SJCRH30 (cell line): Measurements from ENCODE around the gene ERMN. TPM values are rescaled to one million over a fixed set of nuclear protein-coding genes. Genes with fewer than 3 reads are reported as not detected.
"Not testable (repeated sequence)": the region's sequence is repeated elsewhere in the genome, so short reads cannot be mapped to it uniquely, and the experiment has no call there.

Source experiments
- DNase-seq, 2 experiments: peaks; one replicate each; pipeline ENCODE4 v3.0.0-alpha.2; 2015 to 2020
- H3K27ac ChIP-seq: fragments of 250-450 bp; sonication (Bioruptor Pico); 2 replicates; pipeline ENCODE4 v1.5.1; 2020; ENCODE audit warnings: mild to moderate bottlenecking, moderate library complexity
- H3K27me3 ChIP-seq: fragments of 250-450 bp; sonication (Bioruptor Pico); 2 replicates; pipeline ENCODE4 v1.5.1; 2020; ENCODE audit warnings: mild to moderate bottlenecking, moderate library complexity
- H3K36me3 ChIP-seq: fragments of 250-450 bp; sonication (Bioruptor Pico); 2 replicates; pipeline ENCODE4 v1.5.1; 2020; ENCODE audit warnings: mild to moderate bottlenecking, moderate library complexity
- H3K4me1 ChIP-seq: fragments of 250-450 bp; sonication (Bioruptor Pico); 2 replicates; pipeline ENCODE4 v1.5.1; 2020; ENCODE audit warnings: mild to moderate bottlenecking, moderate library complexity
- H3K4me3 ChIP-seq: fragments of 250-450 bp; sonication (Bioruptor Pico); 2 replicates; pipeline ENCODE4 v1.5.1; 2020; ENCODE audit warnings: mild to moderate bottlenecking, moderate library complexity
- H3K9me3 ChIP-seq: fragments of 250-450 bp; sonication (Bioruptor Pico); replicated peaks from 2 replicates; pipeline ENCODE4 v1.5.1; 2020; ENCODE audit warnings: mild to moderate bottlenecking, moderate library complexity
- total RNA-seq: library from RNA; depleted of rRNA; stranded (reverse); fragments of >200 nt; shearing (Covaris generic); gene quantifications from 2 replicates; pipeline ENCODE4 v1.2.3, GENCODE V29; 2014; rRNA removed

ERMN gene, protein sequence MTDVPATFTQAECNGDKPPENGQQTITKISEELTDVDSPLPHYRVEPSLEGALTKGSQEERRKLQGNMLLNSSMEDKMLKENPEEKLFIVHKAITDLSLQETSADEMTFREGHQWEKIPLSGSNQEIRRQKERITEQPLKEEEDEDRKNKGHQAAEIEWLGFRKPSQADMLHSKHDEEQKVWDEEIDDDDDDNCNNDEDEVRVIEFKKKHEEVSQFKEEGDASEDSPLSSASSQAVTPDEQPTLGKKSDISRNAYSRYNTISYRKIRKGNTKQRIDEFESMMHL
- not detected in 2 replicates for total RNA-seq

DNA sequence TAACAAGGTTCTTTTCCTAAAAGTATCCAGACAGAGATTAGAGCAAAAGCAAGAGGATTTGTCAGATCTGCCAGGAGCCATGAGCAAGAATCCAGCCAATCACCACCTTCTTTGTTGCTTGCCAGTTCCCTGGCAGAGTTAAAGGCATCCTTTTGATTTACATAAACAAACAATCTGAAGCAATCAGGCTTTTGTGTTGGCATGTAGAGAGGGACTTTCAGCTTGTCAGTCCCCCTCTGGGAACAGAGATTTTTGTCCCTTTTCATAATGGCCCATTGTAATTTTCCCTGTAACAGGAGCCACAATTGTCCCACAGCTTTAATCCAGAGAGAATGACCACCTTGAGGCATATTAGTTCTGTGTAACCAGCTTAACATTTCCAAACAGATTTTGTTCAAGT, at the start of gene ERMN:
Gene ERMN, minus strand, starts transcription at position 39 of the 400 bp plus-strand sequence. CDS start 182 bp downstream, outside the sequence.
- H3K4me1 ChIP-seq = 0 out of 2 replicates have a peak, but pooled peaks cover 3% of the 10 kb centered on the region
- peak in 1 of 2 experiments; percentile 23 for DNase-seq
- H3K4me3 ChIP-seq = no peak within 1 kb of the TSS
- H3K36me3 ChIP-seq = no peaks in the 10 kb centered on the region
- no peaks in the 10 kb centered on the region for H3K9me3 ChIP-seq
- H3K27ac ChIP-seq = no peak within 1 kb of the TSS
- H3K27me3 ChIP-seq = no peaks in the 10 kb centered on the region

DNA sequence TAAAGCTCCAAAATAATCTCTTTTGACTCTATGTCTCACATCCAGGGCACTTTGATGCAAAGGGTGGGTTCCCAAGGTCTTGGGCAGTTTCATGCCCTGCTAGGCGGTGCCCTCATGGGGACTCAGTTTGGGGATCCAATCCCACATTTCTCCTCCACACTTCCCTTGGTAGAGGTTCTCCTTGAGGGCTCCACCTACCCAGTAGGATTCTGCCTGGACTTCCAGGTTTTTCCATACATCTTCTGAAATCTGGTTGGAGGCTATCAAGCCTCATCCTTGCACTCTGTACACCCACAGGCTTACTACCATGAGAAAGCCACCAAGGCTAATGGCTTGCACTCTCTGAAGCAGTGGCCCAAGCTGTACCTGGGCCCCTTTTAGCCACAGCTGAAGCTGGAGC, 49.8 kb upstream of the ERMN start:
- DNase-seq = no peak
- no peaks in the 10 kb centered on the region for H3K27me3 ChIP-seq
- H3K36me3 ChIP-seq = no peaks in the 10 kb centered on the region
- no peaks in the 10 kb centered on the region for H3K4me1 ChIP-seq
- H3K4me3 ChIP-seq = no peak overlapping the region
- no peaks in the 10 kb centered on the region for H3K9me3 ChIP-seq
- H3K27ac ChIP-seq = no peak overlapping the region

DNA sequence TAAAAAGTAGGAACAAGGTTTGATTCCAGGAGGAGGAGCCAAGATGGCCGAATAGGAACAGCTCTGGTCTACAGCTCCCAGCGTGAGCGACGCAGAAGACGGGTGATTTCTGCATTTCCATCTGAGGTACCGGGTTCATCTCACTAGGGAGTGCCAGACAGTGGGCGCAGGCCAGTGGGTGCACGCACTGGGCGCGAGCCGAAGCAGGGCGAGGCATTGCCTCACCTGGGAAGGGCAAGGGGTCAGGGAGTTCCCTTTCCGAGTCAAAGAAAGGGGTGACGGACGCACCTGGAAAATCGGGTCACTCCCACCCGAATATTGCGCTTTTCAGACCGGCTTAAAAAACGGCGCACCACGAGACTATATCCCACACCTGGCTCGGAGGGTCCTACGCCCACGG, 42.9 kb upstream of the ERMN start:
- H3K4me3 ChIP-seq, H3K27me3 ChIP-seq, DNase-seq: not testable (repeated sequence)

DNA sequence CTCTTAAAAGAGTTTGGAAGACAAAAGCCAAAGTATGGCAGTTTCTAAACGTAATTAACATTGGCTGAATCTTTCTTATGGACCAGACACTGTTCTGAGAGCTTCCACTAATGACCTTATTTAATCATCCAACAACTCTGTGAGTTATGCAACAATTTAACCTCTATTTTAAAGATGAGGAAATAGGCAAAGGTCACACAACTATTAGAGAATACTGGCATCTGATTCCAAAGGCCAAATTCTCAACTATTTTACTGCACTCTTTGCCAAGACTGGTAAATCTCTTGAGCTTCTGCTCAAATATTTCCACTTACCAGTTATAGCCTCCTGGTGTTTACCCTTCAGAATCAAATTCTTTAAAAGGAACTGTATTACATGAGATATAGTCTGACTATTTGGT, 42.1 kb upstream of the ERMN start:
- Histone ChIP-seq H3K4me3 (no peak overlapping the region), H3K27ac (no peak overlapping the region), H3K27me3 (no peaks in the 10 kb centered on the region), H3K36me3 (no peaks in the 10 kb centered on the region), H3K9me3 (no peaks in the 10 kb centered on the region), H3K4me1 (no peaks in the 10 kb centered on the region)
- DNase-seq = no peak

More for the DNA sequence above, 42.9 kb upstream of the ERMN start:
- H3K36me3 ChIP-seq, H3K9me3 ChIP-seq, H3K4me1 ChIP-seq, H3K27ac ChIP-seq: not testable (repeated sequence)

DNA sequence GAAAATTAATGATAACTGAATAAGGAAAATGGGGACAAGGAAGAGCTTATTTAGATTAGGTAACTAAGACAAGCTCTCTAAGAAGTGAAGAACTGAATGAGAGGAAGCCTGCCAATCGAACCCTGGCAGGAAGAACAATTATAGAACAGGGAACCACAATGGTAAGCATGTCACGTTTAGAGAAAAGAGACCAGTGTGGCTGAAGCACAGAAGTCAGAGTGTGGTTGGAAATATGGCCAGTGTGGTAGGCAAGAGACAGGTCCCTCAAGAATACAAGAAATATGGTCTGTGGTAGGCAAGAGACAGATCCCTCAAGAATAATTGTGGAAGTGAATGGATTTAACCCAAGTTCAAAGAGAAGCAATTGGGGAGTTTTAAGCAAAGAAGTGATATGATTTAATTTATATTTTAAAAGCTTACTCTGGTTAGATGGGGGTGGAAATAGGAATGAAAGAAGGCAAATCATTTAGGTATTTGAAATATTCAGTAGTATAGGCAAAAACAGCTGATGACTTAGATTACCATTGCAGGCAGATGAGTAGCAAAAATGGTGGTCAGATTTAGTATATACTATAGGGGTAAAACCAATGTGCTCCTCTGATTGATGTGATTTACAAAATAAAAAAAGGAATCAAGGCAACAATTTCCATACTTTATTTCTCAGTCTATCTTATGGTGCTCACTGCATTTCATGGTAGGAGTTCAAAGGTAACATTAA, 38.8 kb upstream of the ERMN start:
- Histone ChIP-seq H3K27ac (no peak overlapping the region), H3K4me1 (no peaks in the 10 kb centered on the region), H3K27me3 (no peaks in the 10 kb centered on the region), H3K36me3 (no peaks in the 10 kb centered on the region), H3K4me3 (no peak overlapping the region), H3K9me3 (no peaks in the 10 kb centered on the region)
- DNase-seq = no peak

DNA sequence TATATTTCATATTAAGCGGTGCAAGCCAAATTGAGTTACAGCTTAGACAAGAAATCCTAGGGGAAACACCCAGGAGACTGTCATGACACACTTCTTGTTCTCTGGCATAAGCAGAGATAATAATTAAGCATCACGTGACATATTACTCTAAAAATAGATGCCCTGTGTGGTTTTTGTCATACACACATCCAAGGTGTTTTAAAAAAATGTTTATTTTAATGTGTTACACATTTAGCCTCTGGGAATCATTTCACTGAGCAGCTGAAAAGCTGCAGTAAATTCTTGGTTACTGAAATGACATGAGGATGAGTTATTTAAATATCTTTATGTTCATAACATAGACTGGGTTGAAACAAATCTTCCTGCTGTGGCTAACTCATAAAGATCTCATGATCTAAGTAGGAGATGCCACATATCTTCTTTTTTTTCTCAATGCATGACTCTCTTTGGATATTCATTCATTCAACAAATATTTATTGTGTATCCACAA, 38.0 kb upstream of the ERMN start:
- no peak for DNase-seq
- Histone ChIP-seq H3K4me1 (no peaks in the 10 kb centered on the region), H3K4me3 (no peak overlapping the region), H3K27me3 (no peaks in the 10 kb centered on the region), H3K36me3 (no peaks in the 10 kb centered on the region), H3K9me3 (no peaks in the 10 kb centered on the region), H3K27ac (no peak overlapping the region)

DNA sequence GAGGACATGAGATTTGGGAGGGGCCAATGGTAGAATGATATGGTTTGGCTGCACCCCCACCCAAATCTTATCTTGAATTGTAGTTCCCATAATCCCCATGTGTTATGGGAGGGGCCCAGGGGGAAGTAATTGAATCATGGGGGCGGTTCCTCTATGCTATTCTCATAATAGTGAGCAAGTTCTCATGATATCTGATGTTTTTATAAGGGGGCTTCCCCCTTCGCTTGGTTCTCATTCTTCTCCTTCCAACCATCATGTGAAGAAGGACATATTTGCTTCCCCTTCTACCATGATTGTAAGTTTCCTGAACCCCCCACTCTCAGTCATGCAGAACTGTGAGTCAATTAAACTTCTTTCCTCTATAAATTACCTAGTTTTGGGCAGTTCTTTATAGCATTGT, 37.0 kb upstream of the ERMN start:
- Histone ChIP-seq H3K4me1 (no peaks in the 10 kb centered on the region), H3K9me3 (no peaks in the 10 kb centered on the region), H3K27ac (no peak overlapping the region), H3K27me3 (no peaks in the 10 kb centered on the region), H3K4me3 (no peak overlapping the region), H3K36me3 (no peaks in the 10 kb centered on the region)
- no peak for DNase-seq

DNA sequence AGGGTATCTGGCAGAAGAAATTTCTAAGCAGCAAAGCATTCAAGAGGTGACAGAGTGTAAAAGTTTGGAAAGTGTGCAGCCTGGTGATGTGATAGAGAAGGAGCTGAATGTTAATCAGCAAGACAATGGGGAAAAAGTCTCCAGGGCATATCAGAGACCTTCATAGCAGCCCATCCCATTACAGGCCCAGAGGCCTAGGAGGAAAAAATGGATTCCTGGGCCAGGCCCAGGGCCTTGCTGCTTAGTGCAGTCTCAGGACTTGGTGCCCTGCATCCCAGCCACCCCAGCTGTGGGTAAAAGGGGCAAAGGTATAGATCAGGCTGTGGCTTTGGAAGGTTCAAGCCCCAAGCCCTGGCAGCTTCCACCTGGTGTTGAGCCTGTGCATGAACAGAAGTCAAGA, 35.9 kb upstream of the ERMN start:
- Histone ChIP-seq H3K4me1 (no peaks in the 10 kb centered on the region), H3K36me3 (no peaks in the 10 kb centered on the region)

DNA sequence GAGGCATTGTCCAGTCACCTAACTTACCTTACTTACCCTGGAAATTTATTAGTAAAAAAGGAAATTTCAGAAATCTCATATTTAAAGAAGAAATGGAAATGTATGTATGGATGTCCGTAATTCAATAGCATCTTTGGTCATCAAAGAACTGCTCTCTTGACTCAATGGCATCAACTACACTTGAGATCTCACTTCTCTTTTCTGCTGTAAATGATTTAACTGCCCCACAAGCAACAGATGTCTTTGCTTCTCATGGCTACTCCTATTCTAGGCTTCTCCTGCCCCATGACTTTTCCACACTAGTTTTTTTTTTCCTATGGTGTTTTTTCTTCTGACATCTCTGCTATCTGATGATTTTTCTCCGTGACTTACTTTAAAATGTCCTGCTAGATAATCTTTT, 34.0 kb upstream of the ERMN start:
- H3K9me3 ChIP-seq = no peaks in the 10 kb centered on the region
- no peak overlapping the region for H3K27ac ChIP-seq
- no peaks in the 10 kb centered on the region for H3K36me3 ChIP-seq
- 0 out of 2 replicates have a peak, but pooled peaks cover 3% of the 10 kb centered on the region for H3K4me1 ChIP-seq
- no peak for DNase-seq
- H3K4me3 ChIP-seq = no peak overlapping the region
- no peaks in the 10 kb centered on the region for H3K27me3 ChIP-seq

More for the DNA sequence above, 35.9 kb upstream of the ERMN start:
- no peak for DNase-seq
- Histone ChIP-seq H3K27ac (no peak overlapping the region), H3K27me3 (no peaks in the 10 kb centered on the region), H3K4me3 (no peak overlapping the region), H3K9me3 (no peaks in the 10 kb centered on the region)

DNA sequence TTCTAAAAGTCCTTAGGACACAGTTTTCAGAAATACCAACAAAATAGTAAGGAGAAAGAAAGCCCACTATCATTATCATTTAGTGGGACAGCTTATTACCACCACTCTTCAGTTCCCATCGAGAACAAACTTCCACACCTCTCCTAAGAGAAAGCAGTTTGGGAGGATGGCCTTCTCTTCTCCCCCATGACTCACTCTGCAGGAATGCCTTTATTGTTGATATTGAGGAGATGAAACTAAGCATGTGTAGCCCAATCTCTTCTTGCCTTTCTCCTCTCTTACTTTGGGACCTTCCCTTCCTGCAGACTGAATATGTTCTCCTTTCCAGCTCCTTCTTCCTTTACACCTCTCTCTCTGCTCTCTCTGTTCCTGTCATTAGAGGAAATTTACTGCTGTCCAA, 30.0 kb upstream of the ERMN start:
- Histone ChIP-seq H3K9me3 (no peaks in the 10 kb centered on the region), H3K27ac (no peak overlapping the region), H3K27me3 (no peaks in the 10 kb centered on the region), H3K4me1 (0 out of 2 replicates have a peak, but pooled peaks cover 3% of the 10 kb centered on the region), H3K4me3 (no peak overlapping the region), H3K36me3 (no peaks in the 10 kb centered on the region)
- peak in 1 of 2 experiments; percentile 20 for DNase-seq

DNA sequence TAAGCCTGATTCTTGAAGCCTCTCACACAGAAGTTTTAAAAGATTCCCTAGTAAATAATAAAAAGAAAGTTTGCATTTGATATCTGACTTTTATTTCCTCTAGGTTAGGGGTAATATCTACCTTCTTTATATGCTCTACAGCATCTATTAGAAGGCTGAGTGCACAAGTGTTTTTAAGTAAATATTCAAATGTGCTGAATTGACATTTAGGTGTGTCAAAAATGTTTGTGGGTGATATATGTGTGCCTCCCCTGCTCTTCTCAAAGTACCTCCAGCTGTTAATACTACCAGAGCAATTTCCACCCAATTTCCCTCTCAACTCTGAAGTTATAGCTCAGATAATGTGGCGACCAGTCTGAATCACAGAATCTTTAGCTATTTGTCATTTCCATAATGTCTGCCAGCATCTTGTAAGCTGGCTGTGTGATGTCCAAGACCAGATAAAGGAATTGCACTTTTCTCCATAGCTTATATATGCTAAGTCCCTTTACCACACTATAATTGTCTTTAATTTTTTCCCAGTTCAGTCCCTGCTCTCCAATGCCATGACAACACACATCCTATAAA, 24.4 kb upstream of the ERMN start:
- H3K9me3 ChIP-seq = no peaks in the 10 kb centered on the region
- no peak for DNase-seq
- no peak overlapping the region for H3K4me3 ChIP-seq
- H3K36me3 ChIP-seq = no peaks in the 10 kb centered on the region
- no peak overlapping the region for H3K27ac ChIP-seq
- no peaks in the 10 kb centered on the region for H3K27me3 ChIP-seq
- H3K4me1 ChIP-seq = no peaks in the 10 kb centered on the region

DNA sequence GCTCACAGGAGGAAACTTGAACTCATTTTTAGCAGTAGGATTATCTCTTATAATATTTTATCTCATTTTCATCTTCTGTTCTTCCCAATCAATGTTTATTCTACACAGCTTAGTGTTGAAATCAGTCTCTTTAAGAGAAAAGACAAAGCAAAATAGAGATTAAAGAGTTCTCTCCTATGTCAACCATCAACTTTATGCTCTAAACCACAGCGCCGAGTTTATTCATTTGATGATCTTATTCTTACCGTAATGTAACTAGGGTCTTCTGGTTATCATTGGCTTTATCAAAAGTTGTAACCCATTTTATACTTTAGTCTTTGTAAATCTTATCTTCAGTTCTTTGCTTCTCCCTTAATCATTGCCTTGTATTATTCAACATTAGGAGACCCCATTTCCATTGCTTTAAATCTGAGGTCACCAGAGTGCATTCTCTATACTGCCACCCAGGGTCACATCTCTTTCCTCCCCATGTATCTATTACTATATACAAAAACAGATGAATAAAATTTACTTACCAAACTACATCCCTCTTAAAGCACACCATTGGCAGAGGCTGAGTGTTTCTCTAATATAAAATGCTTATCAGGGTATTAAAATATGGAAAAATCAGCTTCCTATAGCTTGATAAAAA, 22.8 kb upstream of the ERMN start:
- Histone ChIP-seq H3K36me3 (no peaks in the 10 kb centered on the region), H3K4me1 (no peaks in the 10 kb centered on the region), H3K9me3 (no peaks in the 10 kb centered on the region), H3K4me3 (no peak overlapping the region), H3K27me3 (no peaks in the 10 kb centered on the region), H3K27ac (no peak overlapping the region)
- DNase-seq = no peak

DNA sequence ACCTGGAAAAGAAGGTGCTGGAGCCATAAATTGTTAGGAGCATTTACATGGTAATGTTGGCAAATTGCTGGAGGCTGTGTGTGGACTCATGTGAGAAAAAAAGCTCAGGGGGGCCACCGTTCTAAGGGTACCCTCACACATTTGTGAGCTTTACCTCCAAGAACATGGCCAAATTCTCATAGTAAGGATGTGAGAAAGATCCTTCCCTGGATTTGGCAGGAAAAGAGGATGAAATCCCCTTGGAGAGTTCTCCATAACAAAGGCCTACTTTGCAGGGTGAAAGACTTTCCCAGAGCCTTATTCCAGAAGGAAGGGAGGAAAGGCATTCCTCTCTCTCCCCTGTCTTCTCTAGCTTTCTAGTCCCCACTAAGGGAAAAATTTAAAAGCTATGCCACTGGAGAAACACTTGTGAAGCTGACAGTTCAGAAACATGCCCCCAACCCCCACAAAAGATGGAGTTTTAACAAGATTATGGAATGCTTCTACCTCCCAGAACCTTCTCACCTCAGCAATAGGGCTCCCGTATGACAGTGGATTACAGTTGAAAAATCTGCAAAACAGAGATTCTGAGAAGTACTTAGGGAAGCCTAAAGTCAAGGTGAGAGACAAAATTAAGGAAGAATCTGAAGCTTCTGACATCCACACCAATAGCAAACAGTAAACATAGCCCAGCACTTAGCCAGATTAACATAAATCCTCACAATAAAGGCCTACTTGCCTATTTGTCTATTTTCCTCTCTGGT, 20.2 kb upstream of the ERMN start:
- no peaks in the 10 kb centered on the region for H3K9me3 ChIP-seq
- H3K4me3 ChIP-seq = no peak overlapping the region
- H3K27ac ChIP-seq = no peak overlapping the region
- H3K27me3 ChIP-seq = no peaks in the 10 kb centered on the region
- no peaks in the 10 kb centered on the region for H3K4me1 ChIP-seq
- no peak for DNase-seq
- H3K36me3 ChIP-seq = no peaks in the 10 kb centered on the region

DNA sequence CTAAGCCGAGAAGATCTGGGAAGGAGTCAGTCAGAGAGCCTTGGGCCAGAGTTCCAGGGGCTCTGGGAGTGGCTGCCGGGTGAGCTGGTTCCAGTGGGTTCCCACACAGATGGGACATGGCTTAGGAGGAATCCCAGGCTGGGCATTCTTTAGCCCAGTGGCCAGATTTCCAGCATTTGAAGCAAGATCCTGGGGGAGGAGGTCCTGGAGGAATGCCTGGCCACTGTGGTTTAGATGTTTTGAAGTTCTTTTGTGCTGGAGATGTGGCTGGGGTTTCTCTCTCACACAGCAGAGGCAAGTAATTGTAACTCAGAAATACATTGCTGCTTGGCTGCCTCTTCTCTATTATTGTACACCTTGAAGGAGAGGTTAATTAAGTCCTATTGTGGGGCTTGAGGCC, 15.8 kb upstream of the ERMN start:
- H3K4me1 ChIP-seq, DNase-seq, H3K36me3 ChIP-seq, H3K9me3 ChIP-seq, H3K27ac ChIP-seq, H3K4me3 ChIP-seq, H3K27me3 ChIP-seq: not testable (repeated sequence)
